Measurements from ENCODE around the gene PRODH2.

PRODH2 gene

DNA sequence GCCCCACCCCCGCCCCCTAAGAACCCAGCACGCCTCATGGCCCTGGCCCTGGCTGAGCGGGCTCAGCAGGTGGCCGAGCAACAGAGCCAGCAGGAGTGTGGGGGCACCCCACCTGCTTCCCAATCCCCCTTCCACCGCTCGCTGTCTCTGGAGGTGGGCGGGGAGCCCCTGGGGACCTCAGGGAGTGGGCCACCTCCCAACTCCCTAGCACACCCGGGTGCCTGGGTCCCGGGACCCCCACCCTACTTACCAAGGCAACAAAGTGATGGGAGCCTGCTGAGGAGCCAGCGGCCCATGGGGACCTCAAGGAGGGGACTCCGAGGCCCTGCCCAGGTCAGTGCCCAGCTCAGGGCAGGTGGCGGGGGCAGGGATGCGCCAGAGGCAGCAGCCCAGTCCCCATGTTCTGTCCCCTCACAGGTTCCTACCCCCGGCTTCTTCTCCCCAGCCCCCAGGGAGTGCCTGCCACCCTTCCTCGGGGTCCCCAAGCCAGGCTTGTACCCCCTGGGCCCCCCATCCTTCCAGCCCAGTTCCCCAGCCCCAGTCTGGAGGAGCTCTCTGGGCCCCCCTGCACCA is 25.3 kb downstream of the PRODH2 start:
- no peak overlapping the region for H3K4me3 ChIP-seq (ENCODE audit: low read depth, low read length)
- TF ChIP-seq, protein P1, sequence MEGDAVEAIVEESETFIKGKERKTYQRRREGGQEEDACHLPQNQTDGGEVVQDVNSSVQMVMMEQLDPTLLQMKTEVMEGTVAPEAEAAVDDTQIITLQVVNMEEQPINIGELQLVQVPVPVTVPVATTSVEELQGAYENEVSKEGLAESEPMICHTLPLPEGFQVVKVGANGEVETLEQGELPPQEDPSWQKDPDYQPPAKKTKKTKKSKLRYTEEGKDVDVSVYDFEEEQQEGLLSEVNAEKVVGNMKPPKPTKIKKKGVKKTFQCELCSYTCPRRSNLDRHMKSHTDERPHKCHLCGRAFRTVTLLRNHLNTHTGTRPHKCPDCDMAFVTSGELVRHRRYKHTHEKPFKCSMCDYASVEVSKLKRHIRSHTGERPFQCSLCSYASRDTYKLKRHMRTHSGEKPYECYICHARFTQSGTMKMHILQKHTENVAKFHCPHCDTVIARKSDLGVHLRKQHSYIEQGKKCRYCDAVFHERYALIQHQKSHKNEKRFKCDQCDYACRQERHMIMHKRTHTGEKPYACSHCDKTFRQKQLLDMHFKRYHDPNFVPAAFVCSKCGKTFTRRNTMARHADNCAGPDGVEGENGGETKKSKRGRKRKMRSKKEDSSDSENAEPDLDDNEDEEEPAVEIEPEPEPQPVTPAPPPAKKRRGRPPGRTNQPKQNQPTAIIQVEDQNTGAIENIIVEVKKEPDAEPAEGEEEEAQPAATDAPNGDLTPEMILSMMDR (IDR thresholded peaks at IDR 0.05; ENCODE audit: low read depth, low read length): no peak

DNA sequence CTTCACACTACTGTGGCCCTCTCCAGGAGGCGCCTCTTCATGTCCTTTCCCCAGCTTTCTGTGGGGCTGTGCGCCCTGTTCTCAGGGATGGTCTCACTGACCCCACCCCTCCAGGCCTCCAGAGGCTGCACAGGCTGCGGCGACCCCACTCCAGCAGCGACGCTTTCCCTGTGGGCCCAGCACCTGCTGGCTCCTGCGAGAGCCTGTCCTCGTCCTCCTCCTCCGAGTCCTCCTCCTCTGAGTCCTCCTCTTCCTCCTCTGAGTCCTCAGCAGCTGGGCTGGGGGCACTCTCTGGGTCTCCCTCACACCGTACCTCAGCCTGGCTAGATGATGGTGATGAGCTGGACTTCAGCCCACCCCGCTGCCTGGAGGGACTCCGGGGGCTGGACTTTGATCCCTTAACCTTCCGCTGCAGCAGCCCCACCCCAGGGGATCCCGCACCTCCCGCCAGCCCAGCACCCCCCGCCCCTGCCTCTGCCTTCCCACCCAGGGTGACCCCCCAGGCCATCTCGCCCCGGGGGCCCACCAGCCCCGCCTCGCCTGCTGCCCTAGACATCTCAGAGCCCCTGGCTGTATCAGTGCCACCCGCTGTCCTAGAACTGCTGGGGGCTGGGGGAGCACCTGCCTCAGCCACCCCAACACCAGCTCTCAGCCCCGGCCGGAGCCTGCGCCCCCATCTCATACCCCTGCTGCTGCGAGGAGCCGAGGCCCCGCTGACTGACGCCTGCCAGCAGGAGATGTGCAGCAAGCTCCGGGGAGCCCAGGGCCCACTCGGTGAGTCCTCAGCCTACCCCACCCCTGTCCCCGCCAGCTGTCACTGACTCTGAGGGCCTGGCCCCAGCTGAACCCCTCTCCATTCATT is 26.1 kb downstream of the PRODH2 start:
- no peak overlapping the region for H3K4me3 ChIP-seq (ENCODE audit: low read depth, low read length)
- TF ChIP-seq, protein P1 (IDR thresholded peaks at IDR 0.05; ENCODE audit: low read depth, low read length): no peak

DNA sequence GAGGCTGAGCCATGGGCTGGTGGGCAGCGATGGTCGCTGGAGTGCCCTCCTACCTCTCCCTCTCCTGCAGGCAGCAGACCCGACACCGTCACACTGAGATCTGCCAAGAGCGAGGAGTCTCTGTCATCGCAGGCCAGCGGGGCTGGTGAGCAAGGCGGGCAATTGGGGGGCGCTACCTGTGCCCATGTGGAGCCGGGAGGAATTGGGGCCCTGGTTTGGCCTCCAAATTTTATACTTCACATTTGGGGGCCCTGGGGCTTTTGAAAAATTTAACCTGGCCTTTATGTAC is 27.4 kb downstream of the PRODH2 start:
- TF ChIP-seq, protein P1 (IDR thresholded peaks at IDR 0.05; ENCODE audit: low read depth, low read length): no peak
- H3K4me3 ChIP-seq (ENCODE audit: low read depth, low read length): no peak overlapping the region

DNA sequence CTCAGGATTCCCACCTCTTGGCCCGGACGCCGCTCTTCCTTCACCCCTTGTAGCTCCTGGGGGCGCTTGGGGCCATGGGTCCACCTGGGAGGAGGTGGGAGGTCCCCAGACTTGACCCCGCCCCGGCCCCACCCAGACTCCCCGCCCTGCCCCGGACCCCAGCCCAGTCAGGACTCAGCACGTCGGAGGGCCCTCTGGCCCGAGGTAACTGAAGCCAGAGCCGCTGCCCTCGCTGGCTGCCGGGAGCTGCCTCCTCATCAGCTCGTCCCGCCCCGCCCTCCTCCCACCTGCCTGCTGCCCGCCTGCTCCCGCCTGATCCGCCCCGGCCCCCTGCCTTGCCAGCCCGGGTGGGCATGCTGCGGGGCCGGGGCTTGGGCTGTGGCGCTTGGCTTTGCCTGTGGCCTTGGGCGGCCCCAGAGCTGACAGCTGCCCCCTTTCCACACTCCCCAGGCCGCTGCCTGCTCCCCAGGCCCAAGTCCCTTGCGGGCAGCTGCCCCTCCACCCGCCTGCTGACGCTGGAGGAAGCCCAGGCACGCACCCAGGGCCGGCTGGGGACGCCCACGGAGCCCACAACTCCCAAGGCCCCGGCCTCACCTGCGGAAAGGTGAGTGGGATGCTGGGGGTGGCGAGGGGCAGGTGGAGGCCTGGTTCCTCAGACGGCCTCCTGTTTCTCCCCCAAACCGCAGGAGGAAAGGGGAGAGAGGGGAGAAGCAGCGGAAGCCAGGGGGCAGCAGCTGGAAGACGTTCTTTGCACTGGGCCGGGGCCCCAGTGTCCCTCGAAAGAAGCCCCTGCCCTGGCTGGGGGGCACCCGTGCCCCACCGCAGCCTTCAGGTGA is 27.9 kb downstream of the PRODH2 start:
- no peak overlapping the region for H3K4me3 ChIP-seq (ENCODE audit: low read depth, low read length)
- TF ChIP-seq, protein P1 (IDR thresholded peaks at IDR 0.05; ENCODE audit: low read depth, low read length): no peak

DNA sequence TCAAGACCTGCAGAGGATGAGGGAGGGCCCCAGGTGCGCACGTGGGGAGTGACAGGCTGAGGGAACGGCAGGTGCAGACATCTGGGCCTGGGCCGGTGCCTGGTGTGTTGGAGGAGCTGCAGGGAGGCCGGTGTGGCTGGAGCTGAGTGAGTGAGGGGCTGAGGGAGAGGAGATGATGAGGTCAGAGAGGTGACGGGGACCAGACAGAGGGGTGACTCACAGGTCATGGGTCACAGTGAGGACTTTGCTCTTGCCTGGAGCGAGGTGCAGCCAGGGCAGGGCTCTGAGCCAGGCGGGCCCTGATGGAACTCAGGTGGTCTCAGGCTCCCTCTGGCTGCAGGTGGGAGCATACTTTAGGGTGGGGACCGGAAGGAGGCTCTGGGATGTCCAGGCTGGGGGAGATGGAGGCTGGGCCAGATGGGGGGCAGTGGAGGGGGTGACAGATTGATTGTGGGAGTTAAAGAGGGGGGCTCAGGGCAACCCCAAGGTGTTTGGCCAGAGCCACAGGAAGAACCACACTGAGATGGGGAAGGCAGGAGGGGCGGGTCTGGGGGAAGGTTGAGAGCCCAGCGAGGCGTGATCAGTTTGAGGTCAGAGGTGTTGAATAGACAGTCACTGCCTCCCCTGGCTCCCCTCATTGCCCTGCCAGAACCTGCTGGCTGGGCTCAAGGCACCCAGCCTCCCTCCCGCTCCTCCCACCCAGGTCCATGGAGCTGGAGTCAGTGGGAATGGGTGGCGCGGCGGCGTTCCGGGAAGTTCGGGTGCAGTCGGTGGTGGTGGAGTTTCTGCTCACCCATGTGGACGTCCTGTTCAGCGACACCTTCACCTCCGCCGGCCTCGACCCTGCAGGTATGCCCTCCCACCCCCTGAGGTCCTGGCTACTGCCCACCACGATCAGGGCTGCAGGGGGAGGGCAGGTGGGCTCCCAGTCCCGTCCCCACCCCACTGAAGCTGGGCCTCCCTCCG is 28.9 kb downstream of the PRODH2 start:
- no peak overlapping the region for H3K4me3 ChIP-seq (ENCODE audit: low read depth, low read length)
- TF ChIP-seq, protein P1 (IDR thresholded peaks at IDR 0.05; ENCODE audit: low read depth, low read length): no peak

DNA sequence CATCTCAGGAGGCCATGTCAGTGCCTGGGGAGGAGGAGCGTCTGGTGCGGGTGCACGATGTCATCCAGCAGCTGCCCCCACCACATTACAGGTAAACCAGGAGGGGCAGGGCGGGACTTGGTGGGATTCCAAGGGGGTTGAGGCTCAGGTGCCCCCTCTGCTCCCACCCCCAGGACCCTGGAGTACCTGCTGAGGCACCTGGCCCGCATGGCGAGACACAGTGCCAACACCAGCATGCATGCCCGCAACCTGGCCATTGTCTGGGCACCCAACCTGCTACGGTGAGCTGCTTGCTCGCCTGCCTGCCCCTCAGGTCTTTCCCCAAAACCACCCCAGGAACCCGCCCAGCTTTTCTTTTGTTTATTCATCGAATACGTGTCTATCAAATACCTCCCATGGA is 30.1 kb downstream of the PRODH2 start:
- H3K4me3 ChIP-seq (ENCODE audit: low read depth, low read length): no peak overlapping the region
- TF ChIP-seq, protein P1 (IDR thresholded peaks at IDR 0.05; ENCODE audit: low read depth, low read length): no peak

Measured in WI38 (cell line).